ENCODE data around the gene PIP5K1B. TPM values are rescaled to one million over a fixed set of nuclear protein-coding genes. Genes with fewer than 3 reads are reported as not detected.

The PIP5K1B gene
- total RNA-seq, 1 experiment from 2014 or later: 0.20 TPM

GRCh38 chr9:68791169-68791568 lies 86.1 kb downstream of the PIP5K1B start (continued):
- no peak for TF ChIP-seq ZBTB33 (IDR thresholded peaks at IDR 0.05; ENCODE audit: extremely low read depth, insufficient replicate concordance, low read length)

- POLR2A ChIA-PET: no interaction called here
- Histone ChIP-seq H4K20me1 (ENCODE audit: insufficient read depth) (no peaks in the 10 kb centered on the region), H2AFZ (ENCODE audit: low read depth, low read length, poor library complexity, severe bottlenecking) (no peak overlapping the region), H3K27me3 (ENCODE audit: insufficient read depth, low read length) (peaks cover 41% of the 10 kb centered on the region), H3K4me2 (ENCODE audit: low read length) (no peak overlapping the region), H3K79me2 (ENCODE audit: insufficient read depth, low read length) (no peaks in the 10 kb centered on the region), H3K9me2 (ENCODE audit: insufficient read depth) (no peaks in the 10 kb centered on the region), H3K27ac (ENCODE audit: low read depth, low read length) (no peak overlapping the region), H3K9me3 (ENCODE audit: control insufficient read depth in 1 of 2, insufficient read depth in 1 of 2, low read depth in 1 of 2, low read length in 2 of 2) (no peaks in the 10 kb centered on the region), H3K4me1 (ENCODE audit: control insufficient read depth in 1 of 2, insufficient read depth in 2 of 2, low read length in 2 of 2) (no peaks in the 10 kb centered on the region), H3K36me3 (ENCODE audit: control insufficient read depth in 1 of 2, insufficient read depth in 2 of 2, low read length in 2 of 2) (no peaks in the 10 kb centered on the region), H3K4me3 (replicated peaks in 1 of 2; ENCODE audit: low read depth in 1 of 2, low read length in 2 of 2) (no peak overlapping the region), H3K9ac (ENCODE audit: low read length) (no peak overlapping the region)
- ATAC-seq (no peak), DNase-seq (ENCODE audit: low read depth, low spot score) (no peak)
- TF ChIP-seq ELF1 (IDR thresholded peaks at IDR 0.05; ENCODE audit: borderline replicate concordance, low read depth) (no peak), TCF7L2 (IDR thresholded peaks at IDR 0.05; ENCODE audit: borderline replicate concordance, extremely low read depth, insufficient read depth, insufficient read length) (no peak), SRF (IDR thresholded peaks at IDR 0.05; ENCODE audit: low read depth) (no peak), MAX (IDR thresholded peaks at IDR 0.05) (no peak), EZH2 (IDR thresholded peaks at IDR 0.05) (no peak)
- intact Hi-C loops (cut with micrococcal nuclease): no loop called here
- RAD21 ChIA-PET (ENCODE audit: low non-redundant PET in 1 of 2, low total read pairs in 2 of 2, uncharacterized antibody in 2 of 2, unreplicated experiment in 2 of 2): no interaction called here
- BruUV-seq (replicated peaks): no TSS peak
- CTCF ChIA-PET: no interaction called here
Measured at GRCh38 chr9:68793605-68794343, 88.7 kb downstream of the PIP5K1B start.

Measured in HCT116 (cell line).